Naive thymus-derived CD4-positive, alpha-beta T cell (primary cell): Measurements from ENCODE around the gene APOBEC3B. TPM values are rescaled to one million over a fixed set of nuclear protein-coding genes. Genes with fewer than 3 reads are reported as not detected.
"Not testable (repeated sequence)": the region's sequence is repeated elsewhere in the genome, so short reads cannot be mapped to it uniquely, and the experiment has no call there.

Source experiments
- ATAC-seq: fragments of 150-1000 bp; cut with Tn5 transposase; 2 replicates; pipeline ENCODE4 v1.10.0; 2021; ENCODE audit warnings: mild to moderate bottlenecking, moderate library complexity
- CTCF ChIA-PET: fragments of 350-600 bp; sonication (Branson Sonifier 250); formaldehyde crosslinking; loops from one replicate; lab custom pipeline; 2021; ENCODE audit warnings: antibody characterized with exemption; lab: Charles Lee
- POLR2A ChIA-PET: fragments of 350-600 bp; sonication (Branson Sonifier 250); formaldehyde crosslinking; loops from one replicate; lab custom pipeline; 2021; ENCODE audit warnings: antibody characterized with exemption, inconsistent platforms; lab: Charles Lee
- DNase-seq, 9 donors: peaks; one replicate each; pipeline versions ENCODE4 v3.0.0 to v3.0.0-alpha.2; 2020 to 2022; ENCODE audit warnings: mixed read lengths in 1 of 9
- H3K27ac ChIP-seq: one replicate; pipeline ENCODE4 v1.7.0; 2013; ENCODE audit warnings: mild to moderate bottlenecking, low read depth, low read length, moderate library complexity
- H3K27me3 ChIP-seq, 2 donors: one replicate each; pipeline ENCODE4 v1.7.0; 2013; ENCODE audit warnings: low read length in 2 of 2, mild to moderate bottlenecking in 2 of 2, moderate library complexity in 2 of 2; ENCODE audit not compliant: control insufficient read depth in 2 of 2, insufficient read depth in 2 of 2
- H3K36me3 ChIP-seq, 3 experiments: 1 replicate in 2 of 3; 2 replicates in 1 of 3; pipeline ENCODE4 v1.7.0; 2013; ENCODE audit warnings: low read length in 3 of 3, mild to moderate bottlenecking in 3 of 3, moderate library complexity in 1 of 3; ENCODE audit not compliant: insufficient read depth in 3 of 3, control insufficient read depth in 2 of 3
- H3K4me1 ChIP-seq, 2 donors: one replicate each; pipeline ENCODE4 v1.7.0; 2013; ENCODE audit warnings: low read length in 2 of 2, mild to moderate bottlenecking in 2 of 2, moderate library complexity in 1 of 2; ENCODE audit not compliant: control insufficient read depth in 2 of 2, insufficient read depth in 2 of 2
- H3K4me3 ChIP-seq: 2 replicates; pipeline ENCODE4 v1.7.0; 2013; ENCODE audit warnings: mild to moderate bottlenecking, low read length
- H3K9me3 ChIP-seq, 3 experiments: 1 replicate in 2 of 3; 2 replicates in 1 of 3; pipeline ENCODE4 v1.7.0; 2013; ENCODE audit warnings: low read length in 3 of 3; ENCODE audit not compliant: control insufficient read depth in 2 of 3
- H3K27ac Mint-ChIP-seq, 9 donors: one replicate each; pipeline ENCODE4 v1.8.0; 2020 to 2022; ENCODE audit warnings: mixed read lengths in 9 of 9, mild to moderate bottlenecking in 8 of 9, moderate library complexity in 5 of 9, inconsistent platforms in 2 of 9
- H3K27me3 Mint-ChIP-seq, 5 donors: one replicate each; pipeline ENCODE4 v1.8.0; 2021 to 2022; ENCODE audit warnings: mixed read lengths in 5 of 5, mild to moderate bottlenecking in 1 of 5
- H3K36me3 Mint-ChIP-seq, 5 donors: one replicate each; pipeline ENCODE4 v1.8.0; 2020 to 2022; ENCODE audit warnings: mixed read lengths in 5 of 5, mild to moderate bottlenecking in 3 of 5, inconsistent platforms in 1 of 5
- H3K4me1 Mint-ChIP-seq, 7 donors: one replicate each; pipeline ENCODE4 v1.8.0; 2020 to 2022; ENCODE audit warnings: mixed read lengths in 7 of 7, mild to moderate bottlenecking in 3 of 7, inconsistent platforms in 1 of 7
- H3K4me3 Mint-ChIP-seq, 10 donors: one replicate each; pipeline ENCODE4 v1.8.0; 2020 to 2022; ENCODE audit warnings: mild to moderate bottlenecking in 10 of 10, mixed read lengths in 10 of 10, moderate library complexity in 6 of 10, inconsistent platforms in 2 of 10
- H3K9me3 Mint-ChIP-seq, 11 donors: one replicate each; pipeline ENCODE4 v1.8.0; 2020 to 2022; ENCODE audit warnings: mixed read lengths in 11 of 11, mild to moderate bottlenecking in 4 of 11, inconsistent platforms in 1 of 11, moderate library complexity in 1 of 11
- intact Hi-C, 2 donors: fragments of 100-400 bp; cut with micrococcal nuclease; formaldehyde crosslinking; loops; one replicate each; pipeline ENCODE4 v1.15.1; 2023
- polyA plus RNA-seq, 2 donors: library from polyadenylated mRNA; unstranded; fragments of 300-500 nt; fragmentation: Illumina TruSeq; gene quantifications; one replicate each; pipeline ENCODE4 v1.2.3, GENCODE V29; 2021
- total RNA-seq, 6 experiments: library from RNA in 5 of 6; stranded (reverse) in 5 of 6; gene quantifications; 1 replicate in 5 of 6; 2 replicates in 1 of 6; pipeline ENCODE4 v1.2.3 and lab custom pipeline; 2021 to 2026

APOBEC3B gene
- total and polyA plus RNA-seq, 7 experiments from 2014 or later, result 0.30 to 16.0 (median 7.1) TPM; not detected in 3

DNA sequence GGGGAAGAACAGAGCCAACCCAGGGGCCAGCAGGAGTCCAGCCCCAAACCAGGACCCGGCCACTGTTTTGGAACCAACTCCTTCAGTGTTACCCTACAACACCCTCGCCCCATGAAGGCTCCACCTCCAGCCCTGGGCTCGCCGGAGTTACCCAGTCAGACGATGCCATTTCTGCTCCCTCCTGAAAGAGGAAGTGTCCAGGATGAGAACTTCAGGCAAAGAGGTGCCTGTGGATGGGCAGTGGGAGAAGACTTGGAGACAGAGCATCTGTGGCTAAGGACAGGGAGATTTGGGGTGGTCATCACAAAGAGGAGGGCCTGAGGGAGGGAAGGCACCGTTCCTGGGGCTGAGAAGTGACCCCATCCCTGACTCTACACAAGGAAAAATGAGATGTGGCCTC lies 14.0 kb downstream of the APOBEC3B start:
- intact Hi-C loops, result no loop called here
- H3K4me3 ChIP-seq, result no peak overlapping the region

DNA sequence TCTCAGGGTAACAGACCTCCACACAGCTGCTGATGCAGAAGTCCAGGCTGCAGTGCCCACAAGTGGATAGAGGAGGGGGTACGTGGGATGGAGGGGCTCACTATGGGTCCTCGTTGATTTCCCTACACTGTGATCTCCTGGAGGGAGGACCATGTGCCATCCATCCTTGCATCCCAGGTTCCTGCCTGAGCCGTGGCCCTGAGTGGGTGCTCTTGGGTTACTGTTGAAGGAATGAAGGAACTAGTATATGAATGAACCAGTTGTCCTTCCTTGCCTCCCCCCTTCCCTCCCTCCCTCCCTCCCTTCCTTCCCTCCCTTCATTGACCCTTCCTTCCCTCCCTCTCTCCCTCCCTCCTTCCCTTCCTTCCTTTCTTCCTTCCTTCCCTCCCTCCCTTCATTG lies 15.4 kb downstream of the APOBEC3B start:
- Mint-ChIP-seq H3K4me1 (peaks cover 0 to 14% (median 5%) of the 10 kb centered on the region in 7 donors), H3K27me3 (peaks cover 0 to 33% (median 4%) of the 10 kb centered on the region in 5 donors), H3K27ac (no peak overlapping the region), H3K9me3 (peaks cover 0 to 6% (median 3%) of the 10 kb centered on the region in 11 donors), H3K4me3 (no peak overlapping the region), H3K36me3 (peaks cover 0 to 3% (median 0%) of the 10 kb centered on the region in 5 donors)
- Histone ChIP-seq H3K9me3 (no peaks in the 10 kb centered on the region), H3K27me3 (no peaks in the 10 kb centered on the region), H3K4me1 (peaks cover 1% of the 10 kb centered on the region in 2 donors), H3K4me3 (no peak overlapping the region), H3K36me3 (no peaks in the 10 kb centered on the region), H3K27ac (no peak overlapping the region)
- ChIA-PET CTCF (no interaction called here), POLR2A (no interaction called here)
- ATAC-seq (no peak), DNase-seq (no peak)
- intact Hi-C loops, result no loop called here

More for the DNA sequence above, 14.0 kb downstream of the APOBEC3B start:
- ChIA-PET CTCF (no interaction called here), POLR2A (no interaction called here)
- Histone ChIP-seq H3K27me3 (no peaks in the 10 kb centered on the region), H3K4me1 (no peaks in the 10 kb centered on the region), H3K27ac (no peak overlapping the region), H3K9me3 (no peaks in the 10 kb centered on the region), H3K36me3 (no peaks in the 10 kb centered on the region)
- no peak for DNase-seq
- H3K36me3 Mint-ChIP-seq, result peaks cover 0 to 3% (median 0%) of the 10 kb centered on the region in 5 donors
- no peak for ATAC-seq
- peaks cover 0 to 6% (median 3%) of the 10 kb centered on the region in 11 donors for H3K9me3 Mint-ChIP-seq
- H3K27me3 Mint-ChIP-seq, result peaks cover 0 to 33% (median 4%) of the 10 kb centered on the region in 5 donors
- H3K4me3 Mint-ChIP-seq, result no peak overlapping the region
- H3K4me1 Mint-ChIP-seq, result peaks cover 0 to 14% (median 5%) of the 10 kb centered on the region in 7 donors
- no peak overlapping the region for H3K27ac Mint-ChIP-seq

DNA sequence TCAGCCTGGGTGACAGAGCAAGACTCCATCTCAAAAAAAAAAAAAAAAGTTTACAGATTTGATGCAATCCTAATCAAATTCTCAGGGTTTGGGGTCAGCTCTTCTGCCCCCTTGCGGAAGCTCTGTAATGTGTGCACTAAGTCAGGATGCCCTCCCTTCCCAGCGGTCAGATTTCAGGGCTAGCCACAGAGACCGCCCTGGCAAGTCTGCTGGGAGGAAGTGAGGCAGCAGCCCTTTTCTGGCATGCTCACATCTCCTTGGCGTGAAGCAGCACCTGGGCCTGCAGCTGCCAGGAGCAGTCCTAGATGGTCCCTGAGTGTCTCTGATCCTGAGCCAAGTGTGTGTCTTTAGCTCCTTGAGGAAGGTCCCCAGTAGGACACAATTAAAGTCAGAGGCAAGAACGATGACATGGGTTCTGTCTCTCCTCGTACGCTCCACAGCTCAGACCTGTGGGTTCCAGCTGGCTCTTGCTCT lies 21.1 kb downstream of the APOBEC3B start:
- DNase-seq (peak; percentile 40 to 69 (median 62)), ATAC-seq (peak; percentile 95)
- Mint-ChIP-seq H3K27me3 (peaks cover 0 to 15% (median 0%) of the 10 kb centered on the region in 5 donors), H3K9me3 (peaks cover 0 to 3% (median 0%) of the 10 kb centered on the region in 11 donors), H3K4me1 (peaks cover 0 to 17% (median 9%) of the 10 kb centered on the region in 7 donors), H3K36me3 (no peaks in the 10 kb centered on the region), H3K27ac (peak overlapping the region in 4 of 9 donors; percentile 7 to 41 (median 24)), H3K4me3 (no peak overlapping the region)
- ChIA-PET POLR2A (interaction anchor here (0.7 to 2.7 kb wide), 6 partner anchors 10 to 139 kb away, joined by 3 to 14 read pairs (median 4); partner anchors contain the start of gene CBX6), CTCF (interaction anchor here (0.6 to 8.0 kb wide), 23 partner anchors 12 to 322 kb away, joined by 3 to 94 read pairs (median 5); partner anchors contain the start of gene APOBEC3B)
- H3K36me3 ChIP-seq, result no peaks in the 10 kb centered on the region
- intact Hi-C loops, result loop anchor here (1.0 to 5.0 kb wide), 8 partner anchors 18 to 951 kb away; no protein-coding TSS in a partner anchor
- H3K9me3 ChIP-seq, result no peaks in the 10 kb centered on the region
- no peak overlapping the region for H3K4me3 ChIP-seq
- H3K27ac ChIP-seq, result no peak overlapping the region
- peaks cover 9 to 11% of the 10 kb centered on the region in 2 donors for H3K4me1 ChIP-seq
- H3K27me3 ChIP-seq, result no peaks in the 10 kb centered on the region

DNA sequence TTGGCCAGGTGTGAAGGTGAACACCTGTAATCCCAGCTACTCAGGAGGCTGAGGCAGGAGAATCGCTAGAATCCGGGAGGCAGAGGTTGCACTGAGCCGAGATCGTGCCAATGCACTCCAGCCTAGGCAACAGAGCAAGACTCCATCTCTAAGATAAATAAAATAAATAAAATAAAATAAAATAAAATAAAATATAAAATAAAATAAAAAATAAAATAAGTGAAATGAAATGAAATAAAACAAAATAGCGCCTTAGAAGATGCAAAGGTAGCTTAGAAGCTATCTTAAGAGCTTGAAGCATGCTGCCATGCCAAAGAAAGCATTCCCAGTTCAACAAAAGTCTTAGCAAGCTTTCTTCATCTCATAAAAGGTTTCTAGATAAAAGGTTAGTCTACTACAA lies 25.0 kb downstream of the APOBEC3B start:
- Mint-ChIP-seq H3K27ac (no peak overlapping the region), H3K4me3 (no peak overlapping the region), H3K36me3 (no peaks in the 10 kb centered on the region), H3K27me3 (peaks cover 0 to 5% (median 0%) of the 10 kb centered on the region in 5 donors), H3K9me3 (no peaks in the 10 kb centered on the region), H3K4me1 (peaks cover 0 to 18% (median 13%) of the 10 kb centered on the region in 7 donors)
- intact Hi-C loops, result loop anchor here (1.0 to 2.0 kb wide), 3 partner anchors 111 to 310 kb away; no protein-coding TSS in a partner anchor
- ChIA-PET CTCF (interaction anchor here (0.6 to 8.0 kb wide), 9 partner anchors 10 to 138 kb away, joined by 3 to 94 read pairs (median 4); no protein-coding TSS in a partner anchor), POLR2A (no interaction called here)
- Histone ChIP-seq H3K36me3 (no peaks in the 10 kb centered on the region), H3K27me3 (no peaks in the 10 kb centered on the region), H3K9me3 (no peaks in the 10 kb centered on the region), H3K27ac (no peak overlapping the region), H3K4me3 (no peak overlapping the region), H3K4me1 (peaks cover 9 to 11% of the 10 kb centered on the region in 2 donors)
- no peak for ATAC-seq
- no peak for DNase-seq

DNA sequence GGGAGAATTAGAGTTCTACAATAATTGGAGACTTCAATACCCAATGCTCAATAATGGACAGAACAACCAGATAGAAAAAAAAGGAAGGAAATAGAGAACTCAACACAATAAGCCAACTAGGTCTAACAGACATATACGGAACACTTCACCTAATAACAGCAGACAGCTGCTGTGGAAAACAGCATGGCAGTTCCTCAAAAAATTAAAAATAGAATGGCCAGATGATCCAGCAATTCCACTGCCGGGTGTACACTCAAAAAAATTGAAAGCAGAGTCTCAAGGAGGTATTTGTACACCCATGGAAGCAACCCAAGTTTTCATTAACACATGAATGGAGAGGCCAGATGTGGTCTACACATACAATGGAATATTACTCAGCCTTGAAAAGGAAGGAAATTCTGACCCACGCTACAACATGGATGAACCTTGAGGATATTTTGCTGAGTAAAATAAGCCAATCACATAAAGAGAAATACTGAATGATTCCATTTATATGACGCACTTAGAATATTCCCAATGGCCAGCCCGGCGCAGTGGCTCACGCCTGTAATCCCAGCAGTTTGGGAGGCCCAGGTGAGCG lies 26.2 kb downstream of the APOBEC3B start:
- peaks cover 0 to 22% (median 17%) of the 10 kb centered on the region in 7 donors for H3K4me1 Mint-ChIP-seq
- ChIA-PET CTCF (interaction anchor here (1.9 to 8.0 kb wide), 2 partner anchors 35 to 139 kb away, joined by 8 to 94 read pairs; no protein-coding TSS in a partner anchor), POLR2A (interaction anchor here (0.6 to 1.0 kb wide), 3 partner anchors 13 to 467 kb away, joined by 3 to 4 read pairs (median 4); no protein-coding TSS in a partner anchor)
- H3K4me1 ChIP-seq, H3K4me3 Mint-ChIP-seq, H3K4me3 ChIP-seq, intact Hi-C loops, H3K9me3 Mint-ChIP-seq, DNase-seq, H3K36me3 Mint-ChIP-seq, H3K9me3 ChIP-seq, H3K27me3 Mint-ChIP-seq, H3K27me3 ChIP-seq, H3K27ac ChIP-seq, ATAC-seq, H3K36me3 ChIP-seq: not testable (repeated sequence)
- peak overlapping the region in 1 of 9 donors; percentile 50 for H3K27ac Mint-ChIP-seq

DNA sequence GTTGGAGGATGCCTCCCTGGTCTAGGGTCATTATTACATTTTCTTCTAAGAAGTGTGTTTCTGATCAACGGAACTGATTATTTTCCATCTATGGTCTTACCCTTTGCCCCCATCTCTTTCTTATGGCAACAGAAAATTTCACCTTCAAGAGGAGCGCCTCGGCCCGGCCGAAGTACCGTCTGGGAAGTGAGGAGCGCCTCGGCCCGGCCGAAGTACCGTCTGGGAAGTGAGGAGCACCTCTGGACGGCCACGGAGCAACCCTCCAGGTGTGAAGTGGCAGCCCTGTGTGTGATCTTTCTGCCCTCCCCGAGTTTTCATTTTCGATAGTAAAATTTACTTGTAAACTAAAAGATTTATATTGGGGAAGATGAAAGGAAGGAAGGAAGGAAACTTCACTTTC lies 28.8 kb downstream of the APOBEC3B start:
- H3K36me3 Mint-ChIP-seq, result peaks cover 0 to 4% (median 0%) of the 10 kb centered on the region in 5 donors
- ChIA-PET POLR2A (interaction anchor here (1.3 to 1.4 kb wide), 2 partner anchors 11 to 79 kb away, joined by 4 to 5 read pairs; no protein-coding TSS in a partner anchor), CTCF (interaction anchor here (1.1 kb wide), 1 partner anchor 108 kb away, joined by 3 read pairs; no protein-coding TSS in a partner anchor)
- Histone ChIP-seq H3K4me3 (no peak overlapping the region), H3K9me3 (no peaks in the 10 kb centered on the region), H3K27me3 (no peaks in the 10 kb centered on the region), H3K27ac (no peak overlapping the region), H3K4me1 (peaks cover 9 to 10% of the 10 kb centered on the region in 2 donors), H3K36me3 (no peaks in the 10 kb centered on the region)
- intact Hi-C loops, result loop anchor here in 1 of 2 donors (1.0 to 5.0 kb wide), 2 partner anchors 29 to 66 kb away; partner anchors contain the start of genes APOBEC3F and APOBEC3G
- peak overlapping the region in 1 of 9 donors; percentile 96 for H3K27ac Mint-ChIP-seq
- no peaks in the 10 kb centered on the region for H3K27me3 Mint-ChIP-seq
- peaks cover 7 to 40% (median 32%) of the 10 kb centered on the region in 7 donors for H3K4me1 Mint-ChIP-seq
- no peaks in the 10 kb centered on the region for H3K9me3 Mint-ChIP-seq
- DNase-seq (no peak), ATAC-seq (no peak)
- H3K4me3 Mint-ChIP-seq, result no peak overlapping the region
